NCI-H187 treated with DMSO at 0.1 percent for 48 hours (cell line): ENCODE results near the gene SLC6A20.

ENCODE experiments used
- DNase-seq: peaks from one replicate; lab custom pipeline; 2025; lab: John Stamatoyannopoulos, UW

SLC6A20 gene

DNA sequence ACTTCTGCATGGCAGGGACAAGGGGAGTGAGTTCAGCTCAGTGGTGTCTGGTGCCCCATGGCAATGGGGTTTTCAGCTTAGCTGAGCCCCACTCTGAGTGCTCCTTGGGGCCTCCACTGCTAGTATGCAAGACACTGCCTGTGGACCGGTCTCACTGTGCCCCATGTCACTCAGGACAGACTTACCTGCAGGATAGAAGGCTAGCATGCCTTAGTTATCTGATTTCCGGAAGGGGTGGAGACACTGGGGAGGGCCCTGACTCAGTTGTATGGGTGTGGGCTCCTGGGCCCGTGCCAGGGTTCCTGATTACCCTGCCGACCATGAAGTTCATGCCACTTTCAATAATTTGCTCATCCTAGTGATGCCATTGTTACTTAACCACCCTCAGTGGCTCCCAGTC lies 4.3 kb upstream of the SLC6A20 start:
- DNase-seq, result no peak

DNA sequence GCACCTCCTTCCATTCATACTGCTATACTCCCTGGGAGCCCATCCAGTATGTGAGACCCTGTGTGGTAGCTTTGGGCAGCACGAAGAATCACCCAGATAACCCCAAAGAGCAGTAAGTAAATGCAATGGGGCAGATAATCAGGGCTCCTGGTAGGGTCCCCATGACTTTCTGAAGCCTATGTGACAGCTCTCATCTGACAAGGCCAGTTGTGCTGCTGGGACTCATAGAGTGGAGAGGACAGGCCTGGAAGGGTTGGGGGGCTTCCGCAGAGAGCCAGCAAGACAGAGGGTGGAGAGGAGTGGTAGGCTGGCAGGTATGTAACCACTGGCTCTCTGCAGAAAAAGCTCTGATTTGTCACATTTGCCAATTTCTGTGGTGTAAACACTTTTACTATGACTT lies 3.2 kb upstream of the SLC6A20 start:
- DNase-seq, result no peak

DNA sequence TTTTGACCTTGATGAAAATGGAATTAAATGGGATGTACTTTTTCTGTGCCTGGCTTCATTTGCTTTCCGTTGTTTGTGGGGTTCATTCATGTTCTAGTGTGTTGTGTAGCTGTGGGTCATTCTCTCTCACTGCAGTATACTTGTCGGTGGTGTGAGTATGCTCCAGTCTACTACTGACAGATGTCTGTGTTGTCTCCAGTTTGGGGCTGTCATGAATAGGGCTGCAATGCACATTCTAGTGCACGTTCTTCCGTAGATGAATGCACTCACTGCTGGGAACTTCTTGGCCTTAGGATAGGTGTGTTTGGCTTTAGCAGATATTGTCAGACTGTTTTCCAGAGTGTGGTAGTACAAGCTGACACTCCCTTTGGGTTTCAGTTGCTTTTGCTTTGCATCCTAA lies 1.7 kb upstream of the SLC6A20 start:
- no peak for DNase-seq

DNA sequence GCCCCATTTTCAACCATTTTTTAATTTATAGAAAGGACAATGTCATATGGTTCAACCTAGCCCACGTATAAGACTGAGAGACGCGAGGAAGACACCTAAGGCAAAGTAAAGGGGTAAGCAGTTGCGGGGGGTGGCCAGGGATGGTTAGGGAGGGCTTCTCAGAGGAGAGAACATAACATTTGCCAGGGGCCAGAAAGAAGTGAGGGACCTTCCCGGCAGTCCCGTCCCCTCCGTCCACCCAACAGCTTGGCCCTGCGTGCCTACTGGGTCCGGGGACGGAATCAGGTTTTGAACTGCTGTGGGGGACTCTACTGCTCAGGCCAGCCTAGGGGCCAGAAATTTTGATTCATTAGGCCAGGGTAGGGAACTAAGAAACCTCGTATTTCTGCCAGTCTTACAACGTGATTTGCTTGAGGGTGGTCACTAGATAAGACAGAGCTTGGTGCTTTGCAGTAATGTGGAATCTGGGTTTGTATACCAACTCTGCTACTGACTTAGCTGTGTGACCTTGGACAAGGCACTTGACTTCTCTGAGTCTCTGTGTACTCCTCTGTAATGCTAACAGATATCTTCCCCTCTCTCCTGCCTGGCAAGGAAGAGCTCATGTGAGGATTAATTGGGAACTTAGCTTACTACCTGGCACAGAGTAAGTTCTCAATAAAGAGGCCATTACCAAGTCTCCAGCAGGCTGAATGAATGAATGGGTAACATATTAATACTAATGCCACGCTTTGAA lies 734 bp upstream of the SLC6A20 start:
- DNase-seq, result no peak

DNA sequence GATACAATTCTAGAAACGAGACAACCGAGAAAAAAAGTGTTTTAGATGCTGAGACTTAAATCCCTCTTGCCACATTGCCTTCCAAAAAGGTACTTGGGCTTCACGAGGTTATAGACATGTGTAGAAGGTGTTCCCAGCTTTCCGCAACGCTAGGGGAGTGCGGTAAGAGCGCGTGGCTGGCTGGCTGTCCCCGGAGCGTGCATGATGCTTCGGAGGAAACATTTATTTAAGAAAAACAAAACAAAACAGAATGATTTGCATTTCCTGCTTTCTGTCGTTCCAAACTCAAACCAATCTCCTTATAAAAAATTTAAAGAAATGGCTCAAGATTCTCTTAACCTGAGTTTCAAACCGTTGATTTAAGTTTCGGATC lies 841 bp downstream of the SLC6A20 start:
- no peak for DNase-seq

DNA sequence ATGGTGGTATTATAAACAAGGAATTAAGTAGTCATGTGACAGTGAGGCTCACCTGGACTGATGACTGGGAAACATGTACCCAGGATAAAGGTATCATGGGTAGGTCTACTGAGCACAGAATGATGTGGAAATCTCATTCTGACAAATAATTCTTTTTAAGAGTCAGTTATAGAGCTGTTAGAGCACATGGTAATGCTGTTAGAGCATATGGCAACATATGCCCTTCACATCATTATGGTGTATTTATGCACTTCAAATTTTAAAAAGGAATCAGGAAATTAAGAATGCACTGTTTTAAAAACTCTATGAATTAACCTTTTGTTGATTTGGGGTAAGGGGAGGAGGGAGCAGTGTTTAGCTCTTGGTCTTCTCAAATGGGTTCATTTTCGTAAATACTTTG lies 1.7 kb downstream of the SLC6A20 start:
- DNase-seq, result no peak

DNA sequence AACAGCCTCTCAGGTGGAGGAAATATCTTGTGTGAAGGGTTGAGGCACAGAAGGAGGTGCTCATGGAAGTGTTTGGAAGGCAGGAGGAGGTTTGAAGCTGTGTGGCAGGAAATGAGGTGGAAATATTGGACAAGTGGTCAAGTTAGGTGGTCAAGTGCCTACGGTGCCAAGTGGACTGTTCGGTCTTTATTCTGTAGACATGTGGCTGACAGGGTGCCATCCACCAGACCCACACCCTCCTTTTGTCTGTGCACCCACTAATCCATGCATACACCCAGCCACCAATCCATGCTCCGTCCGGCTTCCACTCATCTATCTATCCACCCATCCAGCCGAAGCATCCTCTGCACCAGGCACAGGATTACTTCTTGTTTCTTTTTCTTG lies 2.2 kb downstream of the SLC6A20 start:
- no peak for DNase-seq

DNA sequence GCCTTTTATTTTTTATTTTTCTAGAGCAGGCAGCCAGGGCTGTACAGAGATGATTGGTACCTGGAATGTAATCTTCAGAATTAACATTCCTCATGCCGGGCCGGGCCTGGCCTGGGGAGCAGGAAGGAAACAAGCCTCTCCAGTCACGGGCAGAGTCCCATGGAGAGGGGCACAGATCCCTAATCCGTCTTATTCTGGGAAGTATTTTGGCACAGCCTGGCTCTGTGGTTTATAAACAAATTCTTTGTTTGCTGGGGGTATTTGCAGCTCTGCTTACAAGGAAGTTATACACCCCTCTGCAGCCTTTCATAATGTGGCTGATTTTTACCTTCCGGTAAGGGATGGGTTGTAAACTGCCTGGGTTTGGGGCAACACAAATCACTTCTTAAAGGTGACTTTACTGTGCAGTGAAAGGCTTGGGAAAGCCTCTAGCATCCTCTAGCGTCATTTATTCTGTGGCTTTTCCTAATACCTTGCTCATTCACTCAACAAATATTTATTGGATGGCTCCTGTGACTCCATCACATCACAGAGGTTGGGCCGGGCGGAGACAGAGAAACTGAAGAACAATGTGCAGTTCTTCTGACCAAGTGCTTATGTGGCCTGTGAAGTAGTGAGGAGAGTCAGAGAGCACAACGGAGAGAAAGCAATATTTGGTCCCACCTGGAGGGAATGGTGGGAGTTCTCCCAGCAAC lies 2.7 kb downstream of the SLC6A20 start:
- DNase-seq, result no peak

DNA sequence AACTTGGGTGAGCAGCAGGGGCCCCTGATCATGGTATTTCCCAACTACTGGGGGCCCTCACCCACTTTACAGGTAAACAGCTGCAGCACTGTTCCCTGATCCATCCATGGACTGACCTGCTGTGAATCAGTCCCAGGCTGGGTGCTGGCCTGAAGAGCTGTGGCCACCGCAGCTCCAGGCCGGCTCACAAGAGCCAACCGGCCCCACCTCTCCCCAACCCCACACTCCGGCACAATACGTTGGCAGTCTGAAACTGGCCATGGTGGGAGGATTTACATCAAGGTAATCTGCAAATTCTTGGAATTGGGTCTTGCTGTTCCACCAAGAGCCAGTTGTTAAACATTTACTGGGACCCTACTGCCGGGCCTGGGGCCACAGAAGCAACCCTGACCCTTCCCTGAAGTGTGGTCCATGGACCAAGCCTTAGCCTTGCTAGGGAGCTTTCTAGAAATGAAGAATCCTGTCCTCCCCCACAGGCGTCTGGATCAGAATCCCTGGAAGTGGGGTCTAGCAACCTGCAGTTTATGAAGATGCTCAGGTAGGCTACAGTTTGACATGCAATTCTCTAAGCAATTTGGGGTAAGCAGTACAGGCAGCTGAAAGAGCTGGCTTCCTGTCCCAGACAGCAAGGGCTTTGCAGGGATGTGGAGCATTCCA lies 3.7 kb downstream of the SLC6A20 start:
- no peak for DNase-seq

DNA sequence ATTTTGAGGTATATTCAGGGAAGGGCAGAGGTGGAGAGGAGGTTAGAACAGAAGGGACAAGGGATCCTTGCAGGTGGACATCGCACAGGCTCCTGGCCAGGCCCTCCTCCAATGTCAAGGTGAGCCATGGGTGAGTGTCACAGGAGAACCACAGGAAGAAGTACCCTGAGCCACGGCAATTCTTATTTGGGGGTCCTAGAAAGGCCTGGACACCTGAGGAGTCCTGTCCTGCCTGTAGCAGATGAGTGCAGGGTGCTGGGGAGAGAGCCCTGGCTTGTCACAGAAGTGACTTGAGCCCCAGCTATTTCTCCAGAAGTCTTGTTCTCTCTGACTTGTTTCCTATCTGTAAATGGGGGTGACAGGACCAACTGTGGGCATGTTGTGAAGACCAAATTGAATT lies 4.3 kb downstream of the SLC6A20 start:
- no peak for DNase-seq

DNA sequence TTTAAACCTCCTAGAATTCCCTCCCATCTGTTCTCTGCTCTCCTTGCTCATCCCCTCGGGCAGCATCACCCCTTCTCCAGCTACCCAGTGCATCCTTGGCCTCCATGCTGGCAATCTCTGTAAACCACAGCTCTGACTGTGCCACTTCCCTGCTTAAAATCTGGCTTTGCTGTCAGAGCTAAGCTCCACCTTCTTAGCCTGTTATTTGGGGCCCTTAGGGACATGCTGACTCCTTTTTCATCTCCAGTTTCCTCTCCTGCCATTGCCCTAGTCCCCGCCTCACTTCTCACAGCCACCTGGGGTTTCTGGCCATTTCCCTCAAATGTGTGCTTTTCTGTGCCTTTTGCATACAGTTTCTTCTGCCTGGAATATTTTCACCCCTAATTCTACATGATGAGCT lies 5.7 kb downstream of the SLC6A20 start:
- DNase-seq, result no peak

DNA sequence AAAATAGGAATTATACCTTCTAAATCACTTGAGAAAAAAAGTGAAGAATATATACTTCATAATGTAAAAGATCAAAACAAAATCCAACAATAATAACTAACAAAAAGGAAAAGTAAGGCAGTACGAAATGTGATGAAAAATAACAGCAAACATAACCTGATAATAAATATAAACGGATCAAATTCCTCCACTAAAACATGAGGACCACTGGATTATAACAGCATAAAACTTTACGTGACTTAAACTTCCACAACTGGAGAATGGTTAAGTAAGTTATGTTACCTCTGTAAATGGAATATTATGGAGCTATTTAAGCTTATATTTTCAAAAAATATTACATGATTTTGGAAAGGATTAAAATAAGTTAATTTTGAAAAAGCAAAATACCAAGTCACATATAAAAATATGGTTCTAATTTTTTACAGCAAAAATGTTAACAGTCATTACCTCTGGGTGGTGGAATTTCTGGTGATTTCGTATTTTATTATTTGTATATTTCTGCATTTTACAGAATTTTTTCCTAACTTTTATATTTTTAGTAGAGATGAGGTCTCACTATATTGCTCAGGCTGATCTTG lies 7.0 kb downstream of the SLC6A20 start:
- DNase-seq, result no peak

DNA sequence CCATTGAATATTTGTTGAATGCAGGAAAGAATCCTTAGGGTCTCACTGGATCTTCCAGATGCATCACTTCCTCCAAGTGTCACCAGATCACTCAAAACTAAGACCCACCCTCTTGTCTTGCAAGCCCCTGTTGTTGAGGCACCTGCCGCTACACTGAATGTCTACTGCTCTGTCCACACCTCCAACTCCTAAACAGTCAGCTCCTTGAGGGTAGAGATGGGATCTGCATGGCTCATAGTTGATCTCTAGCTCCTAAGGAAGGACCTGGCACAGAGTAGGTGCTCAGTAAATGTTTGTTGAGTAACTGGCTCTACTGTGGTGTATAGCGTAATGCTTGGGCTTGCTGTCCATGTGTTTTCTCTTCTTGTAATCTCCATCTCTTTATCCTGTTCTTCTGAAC lies 8.8 kb downstream of the SLC6A20 start:
- DNase-seq, result no peak

DNA sequence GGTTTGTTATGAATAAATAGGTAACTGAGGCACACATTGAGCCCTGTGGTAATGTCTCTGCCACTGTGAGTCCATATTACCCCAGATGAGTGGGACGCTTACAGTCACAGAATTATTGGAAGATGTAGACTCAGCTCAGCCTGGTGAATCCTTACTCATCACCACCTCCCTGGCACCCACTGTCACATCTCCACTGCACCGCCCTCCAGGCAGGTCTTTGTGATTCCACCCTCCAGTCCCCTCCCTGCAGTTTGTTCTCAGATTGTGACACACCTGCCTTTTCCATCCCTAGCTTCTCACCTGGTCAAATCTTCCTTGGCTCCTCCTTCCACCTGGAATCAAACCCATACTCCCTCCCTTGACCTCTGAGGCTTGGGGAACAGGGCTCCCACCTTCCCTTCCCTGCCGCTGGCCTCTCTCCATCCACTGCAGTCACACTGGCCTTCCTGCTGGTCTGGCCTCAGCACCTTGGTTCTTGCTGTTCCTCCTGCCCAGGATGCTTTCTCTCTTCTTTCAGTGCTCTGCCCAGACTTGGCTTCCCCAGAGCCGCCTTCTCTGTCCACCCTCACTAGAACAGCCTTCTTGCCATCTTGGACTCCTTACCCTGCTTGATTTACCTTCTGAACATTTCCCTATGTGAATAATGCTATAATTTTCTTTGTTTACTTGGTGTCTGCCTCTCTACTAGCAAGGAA lies 9.4 kb downstream of the SLC6A20 start:
- no peak for DNase-seq

DNA sequence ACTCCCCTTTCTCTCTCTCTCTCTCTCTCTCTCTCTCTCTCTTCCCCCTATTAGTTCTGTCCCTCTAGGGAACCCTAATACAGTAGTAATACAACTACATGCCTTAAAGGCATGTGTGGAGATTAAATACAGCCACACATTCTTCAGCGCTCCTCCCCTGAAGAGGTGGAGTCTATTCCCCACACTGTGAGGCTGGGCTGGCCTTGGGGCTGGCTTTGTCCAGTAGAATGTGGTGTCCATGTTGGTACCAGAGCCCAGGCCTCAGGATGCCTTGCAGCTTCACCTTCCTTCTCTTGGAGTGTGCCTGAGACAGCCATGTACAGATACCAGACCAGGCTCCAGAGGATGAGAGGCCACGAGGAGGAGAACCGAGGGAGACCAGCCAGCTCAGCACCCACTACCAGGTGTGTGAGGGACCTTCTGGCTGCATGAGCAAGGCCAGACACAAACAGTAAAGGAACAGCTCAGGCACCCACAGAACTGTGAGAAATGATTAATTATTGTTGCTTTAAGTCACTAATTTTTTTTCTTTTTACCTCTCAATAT lies 10.7 kb downstream of the SLC6A20 start:
- DNase-seq, result no peak

DNA sequence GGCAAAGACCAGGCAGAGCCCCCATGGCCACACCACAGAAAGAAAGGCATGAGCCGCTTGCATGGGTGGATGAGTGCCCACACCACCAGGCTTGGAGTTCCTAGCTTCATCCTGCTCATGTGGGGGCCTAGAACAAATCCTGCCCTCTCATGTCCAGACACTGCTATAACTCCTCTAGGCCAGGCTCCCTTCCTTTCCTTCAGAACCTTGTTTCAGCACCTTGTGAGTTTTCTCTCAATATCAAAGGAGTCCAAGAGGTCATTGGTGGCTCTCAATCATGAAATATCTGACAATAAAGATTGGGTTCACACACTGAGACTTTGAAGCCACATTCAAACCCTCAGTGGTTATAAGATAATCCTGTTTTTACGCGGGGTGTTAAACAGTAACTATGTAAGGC lies 12.7 kb downstream of the SLC6A20 start:
- no peak for DNase-seq

DNA sequence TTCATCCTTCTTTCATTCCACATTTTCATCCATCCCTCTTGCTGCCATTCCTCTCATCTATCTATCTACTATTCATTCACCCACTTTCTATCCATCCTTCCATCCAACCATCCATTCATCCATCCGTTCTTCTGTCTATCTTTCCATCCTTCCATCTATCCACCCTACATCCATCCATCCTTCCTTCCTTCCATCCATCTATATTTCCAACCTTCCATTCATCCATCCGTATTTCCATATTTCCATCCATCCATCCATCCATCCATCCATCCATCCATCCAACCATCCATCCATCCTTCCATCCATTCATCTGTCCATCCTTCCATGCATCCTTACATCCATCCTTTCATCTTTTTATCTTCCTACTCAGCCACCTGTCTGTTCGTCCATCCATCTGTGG lies 14.0 kb downstream of the SLC6A20 start:
- no peak for DNase-seq

DNA sequence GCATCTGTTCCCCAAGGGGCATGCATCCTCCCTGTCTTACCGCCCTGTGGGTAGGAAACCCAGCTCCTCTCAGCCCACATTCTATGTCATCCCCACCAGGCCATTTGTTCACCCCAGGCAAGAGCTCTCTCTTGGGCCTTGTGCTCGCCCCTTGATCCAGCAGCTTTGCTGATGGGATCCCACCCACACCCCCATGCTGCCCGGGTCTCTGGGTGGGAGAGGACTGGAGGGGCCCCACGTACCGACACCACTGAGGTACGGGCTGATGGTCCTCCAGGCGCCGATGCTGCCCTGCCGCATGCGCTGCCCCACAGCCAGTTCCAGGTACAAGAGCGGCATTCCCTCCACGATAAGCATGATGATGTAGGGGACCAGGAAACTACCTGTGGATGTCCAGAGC lies 14.5 kb downstream of the SLC6A20 start:
- no peak for DNase-seq

DNA sequence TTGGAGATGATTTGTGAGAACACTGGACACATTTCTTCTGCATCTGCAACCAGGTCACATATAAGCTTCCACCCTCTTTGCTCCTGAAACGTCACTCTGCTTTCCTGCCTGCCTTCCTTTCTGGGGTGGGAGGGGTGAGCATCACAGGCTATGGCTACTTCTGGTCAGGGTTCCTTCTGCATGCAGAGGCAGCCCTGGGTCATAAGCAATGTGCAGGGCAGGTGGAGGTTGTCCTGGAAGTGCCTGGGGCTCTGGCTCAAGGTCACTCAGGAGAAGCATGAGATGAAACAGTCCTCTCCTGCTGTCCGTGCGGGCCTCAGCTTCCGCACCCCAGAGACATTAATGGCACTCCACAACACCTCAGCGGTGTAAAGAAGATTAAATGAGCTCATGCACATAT lies 15.1 kb downstream of the SLC6A20 start:
- DNase-seq, result no peak

DNA sequence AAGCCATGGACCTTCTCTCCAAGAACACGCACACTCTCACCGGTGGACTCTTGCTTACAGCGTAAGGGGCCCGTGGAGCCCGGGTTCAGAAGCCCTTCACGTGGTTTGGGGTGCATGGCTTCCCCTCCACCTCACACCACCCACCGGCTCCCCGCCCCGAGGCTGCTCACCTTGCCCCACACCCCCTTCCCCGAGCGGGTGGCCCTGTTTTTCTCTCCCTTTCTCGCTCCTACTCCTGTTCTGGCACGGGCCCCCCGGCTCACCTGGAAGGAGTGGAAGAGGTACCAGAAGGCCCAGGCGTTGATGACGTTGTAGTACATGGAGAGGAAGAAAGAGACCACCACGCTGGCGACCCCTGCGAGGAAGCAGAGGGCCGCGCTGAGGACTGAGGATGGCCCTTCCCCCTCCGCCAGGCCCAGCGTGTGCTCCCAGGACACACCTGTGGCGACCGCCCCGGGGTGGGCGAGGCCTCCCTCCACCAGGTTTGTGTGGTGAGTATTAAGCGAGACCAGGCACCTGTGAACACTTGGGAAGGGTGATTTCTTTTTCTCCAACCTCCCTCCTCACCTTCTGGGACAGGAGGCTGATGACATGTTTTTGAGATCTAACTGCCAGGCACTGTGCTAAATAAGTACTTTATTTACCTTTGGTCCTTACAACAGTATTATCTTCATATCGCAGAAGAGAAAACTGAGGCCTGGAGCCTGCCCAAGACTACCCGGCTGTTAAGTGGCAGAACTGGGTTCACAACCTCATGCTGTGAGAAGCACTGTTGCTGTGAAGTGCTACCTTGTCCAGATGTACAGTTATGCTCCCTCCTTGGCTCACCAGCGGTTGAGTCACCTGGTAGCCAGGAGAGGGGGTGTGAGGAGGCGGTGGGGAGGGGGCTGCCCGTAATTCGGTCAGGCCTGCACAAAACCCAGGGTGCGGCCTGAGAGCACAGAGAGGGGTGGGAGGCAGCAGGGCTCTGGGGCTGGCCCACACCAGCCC lies 16.3 kb downstream of the SLC6A20 start:
- DNase-seq, result no peak

DNA sequence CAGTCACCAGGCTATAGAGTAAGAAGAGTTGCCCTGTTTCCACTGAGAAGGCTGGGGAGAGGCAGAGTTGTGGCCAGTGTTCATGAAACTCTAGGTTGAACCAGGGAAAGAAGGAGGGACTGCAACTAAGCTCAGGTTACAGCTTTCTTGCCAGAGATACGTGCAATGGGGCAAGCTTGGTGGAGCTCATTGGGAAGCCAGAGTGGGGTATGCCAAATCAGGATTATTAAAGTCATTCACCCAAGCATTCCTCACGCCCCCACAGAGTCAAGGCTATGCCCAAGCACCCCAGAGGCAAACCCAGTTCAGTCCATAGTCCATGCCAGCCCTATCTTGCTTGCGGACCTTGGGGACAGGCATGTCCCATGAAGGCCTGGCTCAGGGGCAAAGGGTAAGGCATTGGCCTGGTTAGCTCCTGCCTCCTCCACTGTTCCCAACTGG lies 17.6 kb downstream of the SLC6A20 start:
- DNase-seq, result no peak
